ENCODE data around the gene HCRTR2.

HCRTR2 gene
- long read RNA-seq, result 0 reads

GRCh38 chr6:55174211-55175026, at the start of gene HCRTR2:
HCRTR2 (plus strand) TSS chr6:55174515; CDS start chr6:55174588, 73 bp downstream.
- H3K4me3 ChIP-seq (replicated peaks; ENCODE audit: insufficient read depth, low read length), result no peak within 1 kb of the TSS

GRCh38 chr6:55130806-55131324, 43.5 kb upstream of the HCRTR2 start:
- H3K27ac ChIP-seq (replicated peaks), result no peak overlapping the region
- H3K4me3 ChIP-seq (replicated peaks; ENCODE audit: insufficient read depth, low read length), result no peak overlapping the region
- DNase-seq (ENCODE audit: low read depth in 1 of 2, low spot score in 1 of 2), result no peak
- no peaks in the 10 kb centered on the region for H3K27me3 ChIP-seq (ENCODE audit: insufficient read depth, poor library complexity, severe bottlenecking)
- no peak for TF ChIP-seq POLR2AphosphoS5 (IDR thresholded peaks at IDR 0.05; ENCODE audit: low read depth)
- no peak for TF ChIP-seq SPI1 (IDR thresholded peaks at IDR 0.05; ENCODE audit: borderline replicate concordance, low read depth)
- no peak for TF ChIP-seq CTCF (IDR thresholded peaks at IDR 0.05; ENCODE audit: insufficient read depth, low read length)
- TF ChIP-seq GABPA (IDR thresholded peaks at IDR 0.05; ENCODE audit: low read depth), result no peak
- TF ChIP-seq REST (IDR thresholded peaks at IDR 0.05; ENCODE audit: insufficient replicate concordance, low read depth), result no peak

More at GRCh38 chr6:55174211-55175026, at the start of gene HCRTR2:
- TF ChIP-seq GABPA (IDR thresholded peaks at IDR 0.05; ENCODE audit: low read depth) (no peak), REST (IDR thresholded peaks at IDR 0.05; ENCODE audit: insufficient replicate concordance, low read depth) (no peak), POLR2AphosphoS5 (IDR thresholded peaks at IDR 0.05; ENCODE audit: low read depth) (no peak), SPI1 (IDR thresholded peaks at IDR 0.05; ENCODE audit: borderline replicate concordance, low read depth) (no peak), CTCF (IDR thresholded peaks at IDR 0.05; ENCODE audit: insufficient read depth, low read length) (no peak)
- Histone ChIP-seq H3K27ac (replicated peaks) (no peak within 1 kb of the TSS), H3K27me3 (ENCODE audit: insufficient read depth, poor library complexity, severe bottlenecking) (peaks cover 12% of the 10 kb centered on the region)
- no peak for DNase-seq (ENCODE audit: low read depth in 1 of 2, low spot score in 1 of 2)

- no peak for TF ChIP-seq GABPA (IDR thresholded peaks at IDR 0.05; ENCODE audit: low read depth)
- no peak for TF ChIP-seq REST (IDR thresholded peaks at IDR 0.05; ENCODE audit: insufficient replicate concordance, low read depth)
- no peak for TF ChIP-seq POLR2AphosphoS5 (IDR thresholded peaks at IDR 0.05; ENCODE audit: low read depth)
- TF ChIP-seq CTCF (IDR thresholded peaks at IDR 0.05; ENCODE audit: insufficient read depth, low read length), result no peak
- TF ChIP-seq SPI1 (IDR thresholded peaks at IDR 0.05; ENCODE audit: borderline replicate concordance, low read depth), result no peak
- Histone ChIP-seq H3K4me3 (replicated peaks; ENCODE audit: insufficient read depth, low read length) (no peak overlapping the region), H3K27me3 (ENCODE audit: insufficient read depth, poor library complexity, severe bottlenecking) (no peaks in the 10 kb centered on the region), H3K27ac (replicated peaks) (no peak overlapping the region)
- DNase-seq (ENCODE audit: low read depth in 1 of 2, low spot score in 1 of 2), result no peak
These were observed 42.7 kb upstream of the HCRTR2 start for GRCh38 chr6:55131616-55132015.

Measured in HL-60 (cell line).